ENCODE measurements around the gene GMDS. TPM values are rescaled to one million over a fixed set of nuclear protein-coding genes. Genes with fewer than 3 reads are reported as not detected.

The GMDS gene
- total and polyA plus RNA-seq, 2 of the 4 experiments (the other 2 are of a cell fraction) = 7.3 to 21.9 TPM

GRCh38 chr6:2204272-2204671, 41.1 kb downstream of the GMDS start:
- Histone ChIP-seq H3K4me2 (ENCODE audit: low read depth, low read length) (no peak overlapping the region), H3K9me3 (ENCODE audit: control insufficient read depth, insufficient read depth, low read length) (peaks cover 2% of the 10 kb centered on the region; the same call in 1 of the 2 replicates), H3K9me1 (ENCODE audit: insufficient read depth, low read length) (0 out of 2 replicates have a peak, but pooled peaks cover 3% of the 10 kb centered on the region), H2BK5ac (ENCODE audit: low read depth, low read length, poor library complexity, severe bottlenecking) (no peak overlapping the region), H3K4me3 (ENCODE audit: insufficient read depth, low read depth, low read length) (no peak overlapping the region), H2BK120ac (ENCODE audit: low read depth, low read length) (no peak overlapping the region), H3K27me3 (ENCODE audit: control insufficient read depth, insufficient read depth, low read length) (no peaks in the 10 kb centered on the region), H3K23ac (ENCODE audit: low read depth, low read length) (no peak overlapping the region), H4K8ac (ENCODE audit: low read depth in 2 of 2, low read length in 2 of 2) (no peak overlapping the region), H3K27ac (ENCODE audit: insufficient read depth, low read length) (no peak overlapping the region), H4K5ac (ENCODE audit: low read depth, low read length) (no peak overlapping the region), H2BK20ac (ENCODE audit: low read depth, low read length) (no peak overlapping the region), H3K56ac (ENCODE audit: extremely low read depth, insufficient read depth, low read length) (no peak overlapping the region), H3K18ac (ENCODE audit: low read depth, low read length) (no peak overlapping the region), H3K79me1 (ENCODE audit: low read depth in 1 of 2, low read length in 2 of 2) (peaks cover 0 to 2% of the 10 kb centered on the region in 2 experiments; a peak in 1 of 4 replicates), H3K36me3 (ENCODE audit: control insufficient read depth, insufficient read depth, low read length) (no peaks in the 10 kb centered on the region), H4K91ac (ENCODE audit: insufficient read depth, low read depth, low read length) (no peak overlapping the region), H3K4me1 (ENCODE audit: control insufficient read depth, insufficient read depth, low read length) (no peaks in the 10 kb centered on the region), H4K20me1 (ENCODE audit: insufficient read depth, low read length) (no peaks in the 10 kb centered on the region), H3K9ac (ENCODE audit: low read depth, low read length) (no peak overlapping the region), H2AFZ (replicated peaks; ENCODE audit: low read length, poor library complexity) (no peak overlapping the region), H2AK9ac (replicated peaks; ENCODE audit: low read depth, low read length, poor library complexity) (no peak overlapping the region), H2BK15ac (ENCODE audit: low read depth, low read length) (no peak overlapping the region), H2AK5ac (ENCODE audit: low read depth, low read length) (no peak overlapping the region), H3K14ac (replicated peaks; ENCODE audit: low read depth, low read length) (no peak overlapping the region), H3K4ac (ENCODE audit: low read depth, low read length) (no peak overlapping the region)
- intact Hi-C loops (cut with micrococcal nuclease) = no loop called here
- POLR2A ChIA-PET (ENCODE audit: unreplicated experiment) = no interaction called here
- dilution Hi-C loops (cut with HindIII; ENCODE audit: low sequenced_read_pairs, unreplicated experiment) = no loop called here
- CTCF ChIA-PET = interaction anchor here (0.9 kb wide), 1 partner anchor 244 kb away, joined by 3 read pairs; no protein-coding TSS in a partner anchor
- ATAC-seq (ENCODE audit: low read depth) = no peak
- BruUV-seq (replicated peaks) = no TSS peak
- TF ChIP-seq RAD21 (IDR thresholded peaks at IDR 0.05; ENCODE audit: low read length) (no peak), ELK1 (IDR thresholded peaks at IDR 0.05; ENCODE audit: borderline replicate concordance, low read depth, low read length) (no peak), FOS (IDR thresholded peaks at IDR 0.05; ENCODE audit: low read depth, low read length) (no peak), CTCF (conservative IDR thresholded peaks at IDR 0.05; ENCODE audit: low read depth, low read length) (no peak), CHD1 (IDR thresholded peaks at IDR 0.05; ENCODE audit: low read depth, low read length) (no peak), SMC3 (IDR thresholded peaks at IDR 0.05; ENCODE audit: low read depth, low read length) (no peak), USF2 (IDR thresholded peaks at IDR 0.05; ENCODE audit: low read depth, low read length) (no peak), MAZ (IDR thresholded peaks at IDR 0.05; ENCODE audit: borderline replicate concordance, low read depth, low read length) (no peak), NFE2L2 (IDR thresholded peaks at IDR 0.05; ENCODE audit: low read depth, low read length) (no peak), MXI1 (IDR thresholded peaks at IDR 0.05; ENCODE audit: borderline replicate concordance, low read depth, low read length) (no peak)
- 83% methylated on average over 1 of the region's 2 CpGs; no CpG with 5 or more reads in 1 of the 2 experiments for WGBS, 2 experiments (ENCODE audit: extremely low coverage in 2 of 2, insufficient read length in 1 of 2)
- no peak for DNase-seq
- in situ Hi-C loops (cut with MboI; ENCODE audit: low sequenced_read_pairs) = no loop called here
